Chondrocyte (in vitro differentiated cells): ENCODE data around the gene HRH2. TPM values are rescaled to one million over a fixed set of nuclear protein-coding genes. Genes with fewer than 3 reads are reported as not detected.

ENCODE experiments used
- DNase-seq: peaks from one replicate; pipeline ENCODE4 v3.0.0; 2021; ENCODE audit warnings: mixed read lengths, low spot score
- H3K27ac Mint-ChIP-seq: one replicate; pipeline ENCODE4 v1.8.0; 2021; ENCODE audit warnings: mild to moderate bottlenecking, moderate library complexity, mixed read lengths; ENCODE audit not compliant: unreplicated experiment
- H3K27me3 Mint-ChIP-seq: 2 replicates; pipeline ENCODE4 v1.8.0; 2021; ENCODE audit warnings: low read depth, mixed read lengths
- H3K36me3 Mint-ChIP-seq: 2 replicates; pipeline ENCODE4 v1.8.0; 2021; ENCODE audit warnings: low read depth, mixed read lengths
- H3K4me1 Mint-ChIP-seq: 2 replicates; pipeline ENCODE4 v1.8.0; 2021; ENCODE audit warnings: low read depth, mild to moderate bottlenecking, mixed read lengths
- H3K4me3 Mint-ChIP-seq: one replicate; pipeline ENCODE4 v1.8.0; 2021; ENCODE audit warnings: mild to moderate bottlenecking, moderate library complexity, mixed read lengths; ENCODE audit not compliant: unreplicated experiment
- H3K9me3 Mint-ChIP-seq: 2 replicates; pipeline ENCODE4 v1.8.0; 2021; ENCODE audit warnings: low read depth, mixed read lengths
- total RNA-seq: library from RNA; stranded (reverse); gene quantifications from 3 replicates; pipeline ENCODE4 v1.2.1, GENCODE V29; 2021
- TF ChIP-seq, protein P1 (sequence below): fragments of 200-600 bp; sonication (generic); IDR thresholded peaks from 2 replicates; pipeline ENCODE4 v1.5.0; 2021; ENCODE audit warnings: antibody characterized with exemption, mild to moderate bottlenecking, moderate library complexity

HRH2 gene
- total RNA-seq, 1 donor from 2014 or later, result 0.30 TPM

- H3K4me1 Mint-ChIP-seq, result no peaks in the 10 kb centered on the region
- H3K36me3 Mint-ChIP-seq, result no peaks in the 10 kb centered on the region
Measured at GRCh38 chr5:175666216-175666615, 8.3 kb downstream of the HRH2 start.

GRCh38 chr5:175668006-175668405, 10.1 kb downstream of the HRH2 start:
- DNase-seq, result no peak
- Mint-ChIP-seq H3K4me1 (no peaks in the 10 kb centered on the region), H3K27me3 (peaks cover 28% of the 10 kb centered on the region), H3K27ac (no peak overlapping the region), H3K36me3 (no peaks in the 10 kb centered on the region), H3K9me3 (no peaks in the 10 kb centered on the region), H3K4me3 (no peak overlapping the region)
- TF ChIP-seq, protein P1, sequence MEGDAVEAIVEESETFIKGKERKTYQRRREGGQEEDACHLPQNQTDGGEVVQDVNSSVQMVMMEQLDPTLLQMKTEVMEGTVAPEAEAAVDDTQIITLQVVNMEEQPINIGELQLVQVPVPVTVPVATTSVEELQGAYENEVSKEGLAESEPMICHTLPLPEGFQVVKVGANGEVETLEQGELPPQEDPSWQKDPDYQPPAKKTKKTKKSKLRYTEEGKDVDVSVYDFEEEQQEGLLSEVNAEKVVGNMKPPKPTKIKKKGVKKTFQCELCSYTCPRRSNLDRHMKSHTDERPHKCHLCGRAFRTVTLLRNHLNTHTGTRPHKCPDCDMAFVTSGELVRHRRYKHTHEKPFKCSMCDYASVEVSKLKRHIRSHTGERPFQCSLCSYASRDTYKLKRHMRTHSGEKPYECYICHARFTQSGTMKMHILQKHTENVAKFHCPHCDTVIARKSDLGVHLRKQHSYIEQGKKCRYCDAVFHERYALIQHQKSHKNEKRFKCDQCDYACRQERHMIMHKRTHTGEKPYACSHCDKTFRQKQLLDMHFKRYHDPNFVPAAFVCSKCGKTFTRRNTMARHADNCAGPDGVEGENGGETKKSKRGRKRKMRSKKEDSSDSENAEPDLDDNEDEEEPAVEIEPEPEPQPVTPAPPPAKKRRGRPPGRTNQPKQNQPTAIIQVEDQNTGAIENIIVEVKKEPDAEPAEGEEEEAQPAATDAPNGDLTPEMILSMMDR, result no peak

More at GRCh38 chr5:175666216-175666615, 8.3 kb downstream of the HRH2 start:
- Mint-ChIP-seq H3K27ac (no peak overlapping the region), H3K4me3 (no peak overlapping the region), H3K9me3 (no peaks in the 10 kb centered on the region), H3K27me3 (peaks cover 18% of the 10 kb centered on the region)
- TF ChIP-seq, protein P1, result no peak
- DNase-seq, result no peak

DNA sequence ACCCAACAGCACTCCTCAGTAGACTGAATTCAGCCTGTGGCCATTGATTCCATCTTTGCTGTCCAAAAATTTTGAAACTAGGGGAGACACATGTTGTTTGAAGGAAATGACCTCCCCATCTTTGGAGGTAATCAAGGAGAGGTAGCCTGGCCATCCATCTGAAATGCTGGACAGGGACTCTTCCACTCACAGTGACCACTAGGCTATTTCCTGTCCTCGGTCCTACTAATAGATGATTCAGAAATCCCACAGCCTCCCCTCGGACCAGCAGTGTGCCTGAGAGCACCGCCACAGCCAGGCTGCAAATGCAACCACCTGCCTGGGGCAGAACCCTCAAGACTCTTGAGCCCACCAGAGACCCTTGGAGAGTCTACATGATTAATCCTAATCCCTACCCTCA, 12.5 kb downstream of the HRH2 start:
- Mint-ChIP-seq H3K9me3 (no peaks in the 10 kb centered on the region), H3K27me3 (peaks cover 23% of the 10 kb centered on the region), H3K27ac (no peak overlapping the region), H3K4me3 (no peak overlapping the region), H3K4me1 (no peaks in the 10 kb centered on the region), H3K36me3 (no peaks in the 10 kb centered on the region)
- no peak for DNase-seq
- TF ChIP-seq, protein P1, result no peak

DNA sequence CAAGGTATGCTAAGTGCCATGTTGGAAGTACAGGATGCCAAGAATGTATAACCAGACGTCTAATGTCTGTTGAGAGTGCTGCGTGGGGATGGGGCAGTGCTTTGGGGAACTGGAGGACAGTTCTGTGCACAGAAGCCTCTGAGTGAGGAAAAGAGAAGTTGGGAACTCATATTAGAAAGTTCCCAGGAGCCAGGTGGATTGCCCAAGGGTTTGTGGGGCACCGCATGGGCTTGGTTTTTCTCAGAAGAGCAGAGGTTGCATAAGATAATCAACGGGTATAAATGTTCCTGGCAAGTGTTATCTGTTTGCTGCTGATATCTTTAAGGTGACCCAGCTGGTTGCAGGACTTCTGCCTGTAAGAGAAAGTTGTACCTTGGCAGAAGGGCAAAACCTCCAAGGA, 13.1 kb downstream of the HRH2 start:
- Mint-ChIP-seq H3K4me3 (no peak overlapping the region), H3K27ac (no peak overlapping the region), H3K27me3 (peaks cover 28% of the 10 kb centered on the region), H3K36me3 (no peaks in the 10 kb centered on the region), H3K9me3 (no peaks in the 10 kb centered on the region), H3K4me1 (no peaks in the 10 kb centered on the region)
- TF ChIP-seq, protein P1, result no peak
- no peak for DNase-seq

DNA sequence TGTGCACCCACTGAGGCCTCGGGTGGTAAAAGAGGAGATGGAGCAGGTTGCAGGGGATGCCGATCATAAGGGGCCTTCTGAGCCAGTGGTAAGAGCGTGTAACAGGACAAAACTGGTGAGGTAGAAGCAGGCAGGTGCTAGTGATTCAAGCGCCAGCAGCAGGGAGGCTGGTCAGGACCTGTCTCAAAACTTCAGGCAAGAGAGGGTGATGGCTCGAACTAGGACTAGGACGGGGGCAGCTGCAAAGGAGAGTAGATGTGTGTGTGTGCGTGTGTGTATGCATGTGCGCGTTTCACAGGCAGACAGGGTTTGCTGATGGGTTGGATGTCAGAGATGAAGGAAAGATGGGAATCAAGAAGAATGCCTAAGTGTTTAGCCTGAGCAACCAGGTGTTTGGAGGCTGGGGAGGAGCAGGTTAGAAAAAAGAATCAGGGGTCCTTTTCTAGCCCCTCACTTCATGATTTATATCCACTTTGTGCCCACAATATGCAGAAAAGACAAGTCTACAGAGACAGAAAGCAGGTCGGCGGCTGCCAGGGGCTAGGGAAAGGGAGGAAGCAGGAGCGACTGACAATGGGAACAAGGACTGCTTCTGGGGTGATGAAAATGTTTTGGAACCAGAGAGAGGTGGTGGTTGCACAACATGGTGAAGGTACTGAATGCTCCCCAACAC, 15.2 kb downstream of the HRH2 start:
- TF ChIP-seq, protein P1, result no peak
- no peaks in the 10 kb centered on the region for H3K9me3 Mint-ChIP-seq

More for the DNA sequence above, 15.2 kb downstream of the HRH2 start:
- no peak for DNase-seq
- H3K27me3 Mint-ChIP-seq, result peaks cover 25% of the 10 kb centered on the region
- H3K4me3 Mint-ChIP-seq, result no peak overlapping the region
- no peaks in the 10 kb centered on the region for H3K4me1 Mint-ChIP-seq
- H3K36me3 Mint-ChIP-seq, result no peaks in the 10 kb centered on the region
- no peak overlapping the region for H3K27ac Mint-ChIP-seq
